ENCODE data around the gene GPATCH8.
"Not testable (repeated sequence)": the region's sequence is repeated elsewhere in the genome, so short reads cannot be mapped to it uniquely, and the experiment has no call there.

Gene GPATCH8

GRCh38 chr17:44527102-44527501 is 23.9 kb upstream of the GPATCH8 start:
- no peak for DNase-seq (ENCODE audit: low spot score)

DNA sequence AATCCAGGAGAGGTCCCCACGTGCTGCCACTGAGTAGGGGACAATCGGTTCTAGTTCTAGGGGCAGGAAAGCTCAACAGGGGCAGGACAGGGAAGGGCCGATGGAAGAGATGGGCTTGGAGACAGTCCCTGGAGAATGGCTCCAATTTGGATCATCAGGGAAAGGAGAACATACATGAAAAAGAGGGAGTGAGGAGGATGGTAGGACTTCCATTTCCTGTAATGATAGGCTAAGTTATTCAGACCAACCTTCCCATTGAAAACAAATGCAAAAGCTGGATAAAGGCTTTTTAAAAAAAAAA is 20.4 kb upstream of the GPATCH8 start:
- no peak for DNase-seq (ENCODE audit: low spot score)

GRCh38 chr17:44522883-44523671 is 19.9 kb upstream of the GPATCH8 start:
- DNase-seq (ENCODE audit: low spot score) = peak; percentile 94

- DNase-seq (ENCODE audit: low spot score) = no peak
Observed at GRCh38 chr17:44518032-44518431, 14.8 kb upstream of the GPATCH8 start.

- not testable (repeated sequence) for DNase-seq (ENCODE audit: low spot score)
Observed at GRCh38 chr17:44511241-44512134, 8.3 kb upstream of the GPATCH8 start.

GRCh38 chr17:44506939-44507604 is 3.9 kb upstream of the GPATCH8 start:
- not testable (repeated sequence) for DNase-seq (ENCODE audit: low spot score)

GRCh38 chr17:44502598-44503146 is 534 bp downstream of the GPATCH8 start:
- DNase-seq (ENCODE audit: low spot score) = no peak

GRCh38 chr17:44501866-44502375 is 1.3 kb downstream of the GPATCH8 start:
- no peak for DNase-seq (ENCODE audit: low spot score)

- DNase-seq (ENCODE audit: low spot score) = no peak
Observed at GRCh38 chr17:44499722-44500121, 3.5 kb downstream of the GPATCH8 start.

- no peak for DNase-seq (ENCODE audit: low spot score)
Observed at GRCh38 chr17:44496815-44497214, 6.4 kb downstream of the GPATCH8 start.

DNA sequence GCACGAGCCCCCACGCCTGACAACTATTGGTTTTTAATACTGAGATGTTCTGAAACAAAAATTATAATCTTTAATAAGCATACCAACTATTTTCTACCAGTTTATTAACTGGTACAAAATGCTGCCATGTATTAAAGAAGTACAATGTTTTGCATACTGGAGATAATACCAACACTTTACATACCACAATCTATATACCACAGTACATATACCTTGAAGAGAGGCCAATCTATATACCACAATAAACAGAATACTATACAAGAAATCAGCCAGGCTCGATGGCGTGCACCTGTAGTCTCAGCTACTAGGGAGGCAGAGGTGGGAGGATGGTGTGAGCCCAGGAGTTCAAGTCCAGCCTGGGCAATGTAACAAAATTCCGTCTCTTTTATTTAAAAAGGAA is 9.9 kb downstream of the GPATCH8 start:
- DNase-seq (ENCODE audit: low spot score) = no peak

- DNase-seq (ENCODE audit: low spot score) = no peak
Observed at GRCh38 chr17:44492706-44493272, 10.4 kb downstream of the GPATCH8 start.

GRCh38 chr17:44489581-44489980 is 13.6 kb downstream of the GPATCH8 start:
- no peak for DNase-seq (ENCODE audit: low spot score)

GRCh38 chr17:44487170-44487569 is 16.0 kb downstream of the GPATCH8 start:
- DNase-seq (ENCODE audit: low spot score) = no peak

GRCh38 chr17:44473367-44473766 is 29.8 kb downstream of the GPATCH8 start:
- no peak for DNase-seq (ENCODE audit: low spot score)

DNA sequence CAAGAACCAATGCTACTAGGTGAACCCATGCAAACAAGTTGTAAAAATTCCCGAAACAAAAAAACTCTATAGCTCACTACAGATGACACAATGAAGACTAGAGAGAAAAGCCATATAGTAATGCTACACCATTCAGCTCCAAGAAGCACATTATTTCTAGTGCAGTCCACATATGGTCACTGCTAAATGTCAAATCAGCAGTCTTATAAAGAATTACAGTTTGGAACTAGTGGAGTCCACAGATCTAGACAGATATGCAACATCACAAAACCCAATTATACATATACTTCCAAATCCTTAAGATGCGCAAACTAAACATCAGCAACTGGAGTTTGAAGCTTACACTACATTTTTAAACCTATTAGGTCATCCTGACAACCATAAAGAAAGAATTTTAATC is 33.5 kb downstream of the GPATCH8 start:
- DNase-seq (ENCODE audit: low spot score) = no peak

DNA sequence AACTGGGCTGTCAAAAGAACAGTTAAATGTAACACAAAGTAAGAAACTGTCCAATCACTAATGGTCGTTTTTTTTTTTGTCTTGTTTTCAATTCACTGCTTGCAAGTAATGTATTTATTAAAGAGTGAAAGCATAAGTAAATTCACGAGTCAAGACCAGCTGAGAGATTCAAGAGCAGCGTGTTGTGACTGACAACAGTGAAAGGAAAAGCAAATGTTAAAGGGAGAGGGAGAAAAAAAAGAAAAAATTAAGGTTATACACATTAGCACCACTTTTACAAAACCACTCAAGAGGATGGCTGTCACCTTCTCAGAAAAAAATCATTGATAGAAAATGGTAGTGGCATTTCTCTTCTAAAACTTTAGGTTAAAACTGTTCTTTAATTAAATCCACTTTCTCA is 36.1 kb downstream of the GPATCH8 start:
- DNase-seq (ENCODE audit: low spot score) = no peak

DNA sequence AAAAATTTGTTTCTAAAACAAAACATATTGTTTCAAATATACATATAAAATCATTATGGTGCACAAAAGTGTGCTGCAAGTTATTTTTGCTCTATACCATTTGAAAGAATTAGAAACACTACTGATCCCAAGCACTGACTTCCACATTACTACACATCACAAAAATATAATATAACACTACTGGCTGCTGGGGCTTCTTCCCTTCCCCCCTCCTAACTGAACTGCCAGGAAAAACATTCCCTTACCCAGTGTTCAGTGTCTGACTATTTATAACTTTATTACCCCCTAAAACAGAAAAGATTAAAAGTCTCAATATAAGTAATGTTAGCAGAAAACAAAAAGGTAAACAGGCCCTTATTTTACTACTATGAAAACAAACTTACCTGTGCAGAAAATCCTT is 36.9 kb downstream of the GPATCH8 start:
- no peak for DNase-seq (ENCODE audit: low spot score)

GRCh38 chr17:44465897-44466296 is 37.3 kb downstream of the GPATCH8 start:
- DNase-seq (ENCODE audit: low spot score) = no peak

GRCh38 chr17:44465276-44465675 is 37.9 kb downstream of the GPATCH8 start:
- DNase-seq (ENCODE audit: low spot score) = no peak

GRCh38 chr17:44464037-44464436 is 39.2 kb downstream of the GPATCH8 start:
- DNase-seq (ENCODE audit: low spot score) = no peak

- DNase-seq (ENCODE audit: low spot score) = no peak
Observed at GRCh38 chr17:44451832-44452231, 51.4 kb downstream of the GPATCH8 start.

Data from HuH-7 (cell line).